GM19035 (cell line): ENCODE results near the gene DMD.
"Not testable (repeated sequence)": the region's sequence is repeated elsewhere in the genome, so short reads cannot be mapped to it uniquely, and the experiment has no call there.

ENCODE experiments used
- ATAC-seq: cut with Tn5 transposase; IDR thresholded peaks from one replicate; pipeline ENCODE4 v1.9.1; 2021; ENCODE audit not compliant: unreplicated experiment

The DMD gene

DNA sequence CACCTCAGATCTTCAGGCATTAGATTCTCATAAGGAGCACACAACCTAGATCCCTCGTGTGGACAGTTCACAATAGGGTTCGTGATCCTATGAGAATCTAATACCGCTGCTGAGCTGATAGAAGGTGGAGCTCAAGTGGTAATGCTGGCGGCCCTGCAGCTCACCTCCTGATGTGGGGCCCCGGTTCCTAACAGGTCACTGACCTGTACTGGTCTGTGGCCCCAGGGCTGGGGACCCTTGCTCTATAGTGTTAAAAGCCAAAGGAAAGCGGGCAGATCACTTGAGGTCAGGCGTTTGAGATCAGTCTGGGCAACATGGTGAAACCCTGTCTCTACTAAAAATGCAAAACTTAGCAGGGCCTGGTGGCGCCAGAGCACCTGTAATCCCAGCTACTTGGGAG is 1092.5 kb downstream of the DMD start:
- no peak for ATAC-seq

DNA sequence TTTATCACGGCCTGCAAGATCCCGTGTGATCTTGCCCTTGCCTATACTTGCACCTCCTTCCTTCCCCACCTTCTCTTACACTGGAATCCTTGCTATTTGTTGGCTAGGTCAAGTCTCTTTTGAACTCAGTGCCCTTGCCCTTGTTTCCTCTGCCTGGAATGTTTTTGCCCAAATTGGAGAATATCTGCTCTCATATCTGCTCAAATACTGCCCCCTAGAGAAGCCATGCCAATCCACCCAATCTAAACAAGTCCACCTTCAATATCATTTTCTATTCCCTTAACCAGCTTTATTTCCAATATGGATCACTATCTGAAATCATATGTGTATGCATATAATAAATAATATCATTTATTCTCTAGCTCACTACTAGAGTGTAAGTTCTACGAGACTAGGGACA is 1095.3 kb downstream of the DMD start:
- no peak for ATAC-seq

DNA sequence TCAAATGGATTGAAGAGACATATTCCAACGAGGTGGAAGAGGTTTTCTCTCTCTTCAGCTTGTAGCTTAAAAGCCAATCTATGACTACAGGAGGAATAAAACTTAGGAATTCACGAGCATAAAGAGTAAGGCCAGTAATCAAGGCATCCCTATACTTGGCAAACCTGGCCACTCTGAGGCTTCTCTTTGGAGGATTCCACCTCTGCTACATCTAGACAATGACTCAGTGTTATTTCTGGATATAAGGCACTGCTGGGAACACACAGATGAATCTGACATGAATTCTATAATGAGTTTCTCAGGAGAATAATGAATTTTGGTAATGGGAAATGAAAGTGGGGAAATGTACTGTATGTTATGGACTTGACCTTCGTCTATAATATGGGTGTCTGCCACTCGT is 1123.7 kb downstream of the DMD start:
- no peak for ATAC-seq

GRCh38 chrX:32084757-32085156 is 1126.6 kb downstream of the DMD start:
- no peak for ATAC-seq

DNA sequence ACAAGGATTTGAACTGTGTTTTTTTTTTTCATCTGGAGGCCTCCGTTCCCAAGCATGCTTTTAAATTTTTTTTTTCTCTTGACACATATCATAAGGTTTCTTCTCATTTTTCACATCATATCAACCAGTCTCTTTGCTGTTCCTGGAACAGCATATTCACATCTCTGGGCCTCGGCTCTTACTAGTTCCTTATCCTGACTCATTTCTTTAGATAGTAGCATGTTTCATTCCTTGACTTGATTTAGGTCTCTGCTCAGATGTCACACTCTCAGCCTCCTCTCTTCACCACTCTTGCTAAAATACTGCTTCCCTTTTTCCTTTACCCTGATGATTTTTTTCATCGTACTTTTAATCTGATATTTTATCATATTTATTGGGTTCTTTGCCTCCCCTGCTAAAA is 1163.1 kb downstream of the DMD start:
- ATAC-seq = no peak

- no peak for ATAC-seq
Observed at GRCh38 chrX:32045149-32045548, 1166.2 kb downstream of the DMD start.

DNA sequence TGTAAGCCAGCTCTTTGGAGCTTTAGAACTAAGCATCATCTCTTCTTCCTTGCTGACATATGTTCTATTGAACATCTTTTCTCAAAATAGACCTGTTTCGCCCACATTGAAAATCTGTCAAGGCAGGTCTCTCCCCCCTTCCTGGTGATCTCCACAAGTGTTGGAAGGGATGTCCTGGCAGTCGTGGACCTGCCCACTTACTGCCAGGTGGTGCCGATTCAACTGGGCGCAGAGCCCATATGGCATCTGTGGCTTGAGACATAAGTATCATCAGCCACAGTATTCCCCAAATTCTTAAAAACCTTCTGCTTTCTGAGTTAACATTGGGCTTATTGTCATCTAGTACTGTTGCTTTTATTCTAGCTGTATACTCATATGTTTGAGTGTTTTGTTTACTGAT is 1170.2 kb downstream of the DMD start:
- ATAC-seq = no peak

- no peak for ATAC-seq
Observed at GRCh38 chrX:32026772-32027171, 1184.6 kb downstream of the DMD start.

- ATAC-seq = no peak
Observed at GRCh38 chrX:32024072-32024471, 1187.3 kb downstream of the DMD start.

- ATAC-seq = no peak
Observed at GRCh38 chrX:32016195-32016594, 1195.2 kb downstream of the DMD start.

- ATAC-seq = no peak
Observed at GRCh38 chrX:32010948-32011347, 1200.4 kb downstream of the DMD start.

GRCh38 chrX:32010212-32010611 is 1201.1 kb downstream of the DMD start:
- no peak for ATAC-seq

DNA sequence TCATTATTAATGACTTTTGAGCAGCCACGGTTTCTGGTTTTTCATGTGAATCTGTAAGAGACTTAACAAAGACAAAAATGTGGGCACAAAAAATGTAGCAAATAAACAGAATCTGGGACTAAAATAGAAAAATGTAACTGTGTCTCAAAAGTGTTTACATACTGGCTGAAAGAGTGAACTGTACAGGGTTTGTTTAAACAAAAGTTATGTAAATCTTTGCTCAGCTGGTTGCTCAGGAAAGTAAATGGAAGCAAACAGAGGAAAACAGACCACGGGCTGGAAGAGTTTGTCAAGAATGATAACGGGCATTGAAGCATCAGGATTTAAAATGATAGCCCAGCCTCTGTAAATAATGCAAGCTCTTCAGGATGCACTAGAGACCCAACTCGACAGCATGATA is 1217.7 kb downstream of the DMD start:
- no peak for ATAC-seq

- ATAC-seq = no peak
Observed at GRCh38 chrX:31988975-31989374, 1222.4 kb downstream of the DMD start.

DNA sequence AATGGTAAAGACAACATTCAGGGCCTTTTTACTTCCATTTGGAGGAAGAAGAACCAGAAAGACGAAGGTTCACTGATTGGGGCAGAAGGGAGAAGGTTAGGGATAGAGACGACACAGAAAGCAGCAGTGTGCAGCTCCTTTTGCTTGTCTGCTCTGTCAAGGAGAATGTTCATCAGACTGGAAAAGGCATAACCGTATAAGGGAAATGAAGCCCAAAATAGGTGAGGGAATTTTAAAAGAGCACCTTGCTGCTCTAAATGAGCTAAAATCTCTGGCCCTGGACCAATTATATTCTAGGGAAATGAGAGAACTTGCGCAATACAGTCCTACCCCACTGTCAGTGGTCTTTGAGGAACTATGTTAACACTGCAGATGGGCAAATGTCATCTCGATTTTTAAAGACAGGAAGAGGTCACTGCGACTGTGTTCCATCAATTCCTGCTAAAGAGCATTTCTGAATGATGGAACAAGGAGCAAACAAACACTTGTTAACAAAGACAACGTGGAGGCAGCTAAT is 1229.7 kb downstream of the DMD start:
- no peak for ATAC-seq

DNA sequence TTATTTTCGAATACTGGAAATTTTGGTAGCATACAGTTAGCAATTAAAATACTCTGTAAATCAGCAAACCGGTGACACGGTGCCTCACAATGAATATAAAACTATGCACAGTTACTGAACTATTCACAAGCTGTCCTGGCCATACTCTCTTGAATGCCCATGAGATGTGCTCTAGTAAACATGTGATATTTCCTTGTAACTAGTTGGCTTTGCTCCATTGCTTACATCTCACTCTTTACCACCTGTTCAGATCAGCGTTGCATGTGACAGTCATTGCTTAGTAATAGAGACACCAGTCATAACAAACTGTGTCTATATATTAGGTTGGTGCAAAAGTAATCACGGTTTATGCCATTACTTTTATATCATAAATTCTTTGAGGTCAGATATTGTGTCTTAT is 1241.6 kb downstream of the DMD start:
- no peak for ATAC-seq

- no peak for ATAC-seq
Observed at GRCh38 chrX:31962256-31962655, 1249.1 kb downstream of the DMD start.

- no peak for ATAC-seq
Observed at GRCh38 chrX:31934842-31935370, 1276.4 kb downstream of the DMD start.

DNA sequence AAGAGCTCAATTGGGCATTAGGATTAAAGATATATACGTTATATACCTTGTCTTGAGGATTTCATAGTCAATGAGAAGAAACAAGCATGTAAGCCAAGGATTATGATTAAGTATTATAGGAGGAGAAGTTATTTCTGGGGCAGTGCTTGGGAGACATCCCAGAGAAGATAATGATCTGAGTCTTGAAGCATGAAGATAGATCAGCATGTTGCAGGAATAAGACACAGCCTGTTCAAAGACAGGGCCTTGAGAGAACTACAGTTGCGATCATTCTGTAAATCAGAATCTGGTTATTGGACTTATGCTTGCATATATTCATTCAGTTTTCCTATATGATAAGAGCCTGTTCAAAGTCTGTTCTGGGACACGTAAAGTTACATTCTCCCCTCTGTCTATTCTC is 1277.3 kb downstream of the DMD start:
- ATAC-seq = no peak

DNA sequence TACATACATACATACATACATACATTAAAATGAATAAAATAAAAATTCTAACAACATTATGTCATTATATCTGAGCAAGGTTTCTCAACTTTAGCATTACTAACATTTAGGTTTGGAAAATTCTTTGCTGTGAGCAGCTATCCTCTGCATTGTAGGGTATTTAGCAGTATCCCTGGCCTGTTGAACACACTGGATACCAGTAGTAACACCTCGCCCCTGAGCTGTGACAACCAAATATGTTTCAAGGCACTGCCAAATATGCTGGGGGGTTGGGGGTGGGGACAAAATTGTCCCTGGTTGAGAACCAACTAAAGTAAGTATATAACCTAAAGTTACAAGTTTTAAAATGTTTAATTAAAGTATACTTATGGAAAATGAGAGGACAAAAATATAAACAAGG is 1278.6 kb downstream of the DMD start:
- ATAC-seq = no peak

DNA sequence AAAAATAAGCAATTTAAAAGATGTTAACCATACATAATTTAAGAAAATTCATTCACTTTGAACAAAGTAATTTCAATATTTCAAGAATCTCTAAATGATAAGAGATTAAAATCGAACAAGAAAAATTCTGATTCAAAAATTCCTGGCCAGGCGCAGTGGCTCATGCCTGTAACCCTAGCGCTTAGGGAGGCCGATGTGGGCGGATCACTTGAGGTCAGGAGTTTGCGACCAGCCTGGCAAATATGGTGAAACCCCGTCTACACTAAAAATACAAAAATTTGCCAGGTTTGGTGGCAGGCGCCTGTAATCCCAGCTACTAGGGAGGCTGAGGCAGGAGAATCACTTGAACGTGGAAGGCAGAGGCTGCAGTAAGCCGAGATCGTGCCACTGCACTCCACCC is 1279.0 kb downstream of the DMD start:
- not testable (repeated sequence) for ATAC-seq

- ATAC-seq = no peak
Observed at GRCh38 chrX:31931225-31931624, 1280.1 kb downstream of the DMD start.

DNA sequence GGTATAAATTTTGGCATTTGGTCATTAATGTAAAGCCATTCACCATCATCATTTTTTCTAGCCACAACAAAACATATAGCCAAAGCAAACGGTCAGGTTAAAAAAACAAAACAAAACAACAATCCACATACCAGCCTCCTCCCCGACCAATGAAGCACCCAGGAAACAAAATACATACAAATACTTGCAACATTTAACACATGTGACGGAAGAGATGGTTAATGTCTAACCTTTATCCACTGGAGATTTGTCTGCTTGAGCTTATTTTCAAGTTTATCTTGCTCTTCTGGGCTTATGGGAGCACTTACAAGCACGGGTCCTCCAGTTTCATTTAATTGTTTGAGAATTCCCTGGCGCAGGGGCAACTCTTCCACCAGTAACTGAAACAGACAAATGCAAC is 1282.0 kb downstream of the DMD start:
- ATAC-seq = no peak

GRCh38 chrX:31921236-31921635 is 1290.1 kb downstream of the DMD start:
- ATAC-seq = no peak
